Psoas muscle (tissue), 8 donors: ENCODE measurements around the gene TAGLN2. TPM values are rescaled to one million over a fixed set of nuclear protein-coding genes. Genes with fewer than 3 reads are reported as not detected.

ENCODE experiments used
- ATAC-seq, 4 donors: fragments of 200-7000 bp; cut with Tn5 transposase; one replicate each; pipeline ENCODE4 v1.9.1; 2020; ENCODE audit warnings: moderate library complexity in 3 of 4, mild to moderate bottlenecking in 2 of 4
- DNase-seq, 2 donors: peaks; one replicate each; pipeline ENCODE4 v3.0.0-alpha.2; 2020
- H3K27ac ChIP-seq: fragments of 200-600 bp; one replicate; pipeline ENCODE4 v1.8.0; 2022
- H3K27me3 ChIP-seq, 3 donors: fragments of 200-600 bp in 1 of 3; one replicate each; pipeline versions ENCODE4 v1.6.1 to v1.8.0; 2013 to 2022; ENCODE audit warnings: low read length in 2 of 3, mild to moderate bottlenecking in 2 of 3, moderate library complexity in 1 of 3; ENCODE audit not compliant: insufficient read depth in 3 of 3
- H3K36me3 ChIP-seq, 2 donors: fragments of 200-600 bp in 1 of 2; one replicate each; pipeline versions ENCODE4 v1.6.1 to v1.8.0; 2013 to 2022; ENCODE audit warnings: low read depth in 1 of 2, mild to moderate bottlenecking in 1 of 2, moderate library complexity in 1 of 2; ENCODE audit not compliant: insufficient read depth in 1 of 2
- H3K4me1 ChIP-seq: fragments of 200-600 bp; one replicate; pipeline ENCODE4 v1.8.0; 2022
- H3K4me3 ChIP-seq: fragments of 200-600 bp; one replicate; pipeline ENCODE4 v1.8.0; 2022; ENCODE audit warnings: mild to moderate bottlenecking
- H3K9me3 ChIP-seq: fragments of 200-600 bp; one replicate; pipeline ENCODE4 v1.8.0; 2022
- WGBS, 3 donors: extraction: QIAGEN DNeasy Blood & Tissue Kit; methylation state at CpG; one replicate each; pipeline versions ENCODE4 v1.1.6 to v1.1.7; 2013; 5-methylcytosine and 5-hydroxymethylcytosine counted together
- intact Hi-C, 2 donors: fragments of 100-400 bp; cut with DNase I; formaldehyde crosslinking; loops; one replicate each; pipeline versions ENCODE4 v1.11.0 to v1.14.2; 2022
- polyA plus RNA-seq, 3 donors: library from polyadenylated mRNA; stranded (reverse); fragments of 200-250 nt; gene quantifications; one replicate each; pipeline ENCODE4 v1.2.3, GENCODE V29; 2013
- total RNA-seq, 4 donors: library from RNA; stranded (reverse); fragmentation: NEBNext Ultra II Directional in 2 of 4; extraction: Animal tissue kit (Norgen Biotek cat#: 25700) in 2 of 4; gene quantifications; one replicate each; pipeline versions ENCODE4 v1.2.1 to v1.2.4, GENCODE V29; 2021 to 2023
- TF ChIP-seq, protein P1 (sequence below): fragments of 200-600 bp; IDR thresholded peaks from one replicate; pipeline ENCODE4 v1.8.0; 2022; ENCODE audit warnings: antibody characterized with exemption
- donor health status: healthy with polysubstance abuse.
- donor health status: DM: no; HTN: no; CAD: no; lungs with moderate emphysema.
- donor health status: Bipolar disorder and iron deficiency.
- donor health status: healthy.
- donor health status: DM: yes; HTN: yes; CAD: no.
- donor health status: DM: no; HTN: no; CAD: no.
- donor health status: DM: no; HTN: no; CAD: no.
- donor health status: DM: yes; HTN: yes; CAD: no.

Gene TAGLN2
- total and polyA plus RNA-seq, 7 donors = 29.6 to 91.6 (median 46.0) TPM

DNA sequence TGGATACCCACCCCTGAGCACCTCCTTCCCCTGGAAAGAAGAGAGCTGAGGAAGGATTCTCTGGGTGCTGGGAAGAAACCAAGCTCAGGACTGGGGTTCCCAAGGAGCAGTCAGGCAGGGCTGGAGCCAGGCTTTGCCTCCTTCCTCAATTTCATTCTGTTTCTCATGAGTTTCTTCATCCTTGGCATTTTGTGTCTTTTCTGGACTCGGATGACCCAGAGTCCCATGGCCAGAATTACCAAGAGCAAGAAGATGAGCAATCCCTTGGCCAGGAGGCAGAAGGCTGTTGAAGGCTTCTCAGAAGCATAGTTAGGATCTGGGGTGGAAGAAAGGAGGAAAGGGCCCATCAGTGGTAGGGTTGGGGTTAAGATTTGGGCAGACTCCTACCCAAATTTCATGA, 26.2 kb upstream of the TAGLN2 start:
- H3K4me3 ChIP-seq = no peak overlapping the region
- H3K27ac ChIP-seq = no peak overlapping the region
- TF ChIP-seq, protein P1, sequence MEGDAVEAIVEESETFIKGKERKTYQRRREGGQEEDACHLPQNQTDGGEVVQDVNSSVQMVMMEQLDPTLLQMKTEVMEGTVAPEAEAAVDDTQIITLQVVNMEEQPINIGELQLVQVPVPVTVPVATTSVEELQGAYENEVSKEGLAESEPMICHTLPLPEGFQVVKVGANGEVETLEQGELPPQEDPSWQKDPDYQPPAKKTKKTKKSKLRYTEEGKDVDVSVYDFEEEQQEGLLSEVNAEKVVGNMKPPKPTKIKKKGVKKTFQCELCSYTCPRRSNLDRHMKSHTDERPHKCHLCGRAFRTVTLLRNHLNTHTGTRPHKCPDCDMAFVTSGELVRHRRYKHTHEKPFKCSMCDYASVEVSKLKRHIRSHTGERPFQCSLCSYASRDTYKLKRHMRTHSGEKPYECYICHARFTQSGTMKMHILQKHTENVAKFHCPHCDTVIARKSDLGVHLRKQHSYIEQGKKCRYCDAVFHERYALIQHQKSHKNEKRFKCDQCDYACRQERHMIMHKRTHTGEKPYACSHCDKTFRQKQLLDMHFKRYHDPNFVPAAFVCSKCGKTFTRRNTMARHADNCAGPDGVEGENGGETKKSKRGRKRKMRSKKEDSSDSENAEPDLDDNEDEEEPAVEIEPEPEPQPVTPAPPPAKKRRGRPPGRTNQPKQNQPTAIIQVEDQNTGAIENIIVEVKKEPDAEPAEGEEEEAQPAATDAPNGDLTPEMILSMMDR = no peak
- DNase-seq = no peak
- no peaks in the 10 kb centered on the region for H3K36me3 ChIP-seq
- H3K9me3 ChIP-seq = no peaks in the 10 kb centered on the region
- no peak for ATAC-seq
- H3K4me1 ChIP-seq = no peaks in the 10 kb centered on the region
- WGBS, 3 donors = 67 to 78% (median 73%) methylated on average over 1 of the region's 1 CpG
- H3K27me3 ChIP-seq = peaks cover 0 to 22% (median 0%) of the 10 kb centered on the region in 3 donors
- intact Hi-C loops = no loop called here

DNA sequence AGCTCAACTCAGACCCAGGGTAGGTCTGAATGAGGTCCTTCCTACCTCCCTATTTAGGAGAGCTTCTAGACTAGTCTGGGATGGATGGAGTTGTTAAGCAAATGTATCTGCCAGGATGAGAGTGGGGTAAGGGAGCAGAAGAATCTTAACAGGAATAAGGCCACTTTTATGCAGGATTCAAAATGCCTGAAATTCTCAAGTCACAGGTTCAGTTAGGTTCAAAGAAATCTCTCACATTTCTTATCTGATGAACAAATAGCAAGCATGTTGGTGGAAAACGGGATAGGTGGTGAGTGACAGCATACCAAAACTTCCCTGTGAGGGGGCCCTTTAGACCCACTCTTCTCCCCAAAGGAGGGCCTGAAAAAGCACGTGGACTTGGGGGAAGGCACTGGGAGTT, 25.7 kb upstream of the TAGLN2 start:
- TF ChIP-seq, protein P1 = no peak
- ATAC-seq (no peak), DNase-seq (no peak)
- Histone ChIP-seq H3K27me3 (peaks cover 0 to 22% (median 0%) of the 10 kb centered on the region in 3 donors), H3K36me3 (no peaks in the 10 kb centered on the region), H3K4me3 (no peak overlapping the region), H3K9me3 (no peaks in the 10 kb centered on the region), H3K27ac (no peak overlapping the region), H3K4me1 (no peaks in the 10 kb centered on the region)
- 40 to 68% (median 58%) methylated on average over 2 of the region's 2 CpGs for WGBS, 3 donors
- intact Hi-C loops = no loop called here

- ATAC-seq (no peak), DNase-seq (no peak)
- Histone ChIP-seq H3K4me3 (no peak overlapping the region), H3K27ac (no peak overlapping the region), H3K4me1 (no peaks in the 10 kb centered on the region), H3K9me3 (no peaks in the 10 kb centered on the region), H3K27me3 (peaks cover 0 to 27% (median 2%) of the 10 kb centered on the region in 3 donors), H3K36me3 (no peaks in the 10 kb centered on the region)
- intact Hi-C loops = no loop called here
- 84 to 92% (median 89%) methylated on average over 4 of the region's 4 CpGs for WGBS, 3 donors
- TF ChIP-seq, protein P1 = no peak
These were observed 24.7 kb upstream of the TAGLN2 start for GRCh38 chr1:159949981-159950381.

GRCh38 chr1:159949123-159949522, 23.8 kb upstream of the TAGLN2 start:
- H3K36me3 ChIP-seq = no peaks in the 10 kb centered on the region
- no peaks in the 10 kb centered on the region for H3K9me3 ChIP-seq
- no peak overlapping the region for H3K4me3 ChIP-seq
- no peaks in the 10 kb centered on the region for H3K4me1 ChIP-seq
- intact Hi-C loops = no loop called here
- DNase-seq (no peak), ATAC-seq (no peak)
- peaks cover 0 to 33% (median 4%) of the 10 kb centered on the region in 3 donors for H3K27me3 ChIP-seq
- TF ChIP-seq, protein P1 = no peak
- WGBS, 3 donors = 74 to 83% (median 77%) methylated on average over 6 of the region's 6 CpGs
- H3K27ac ChIP-seq = no peak overlapping the region

DNA sequence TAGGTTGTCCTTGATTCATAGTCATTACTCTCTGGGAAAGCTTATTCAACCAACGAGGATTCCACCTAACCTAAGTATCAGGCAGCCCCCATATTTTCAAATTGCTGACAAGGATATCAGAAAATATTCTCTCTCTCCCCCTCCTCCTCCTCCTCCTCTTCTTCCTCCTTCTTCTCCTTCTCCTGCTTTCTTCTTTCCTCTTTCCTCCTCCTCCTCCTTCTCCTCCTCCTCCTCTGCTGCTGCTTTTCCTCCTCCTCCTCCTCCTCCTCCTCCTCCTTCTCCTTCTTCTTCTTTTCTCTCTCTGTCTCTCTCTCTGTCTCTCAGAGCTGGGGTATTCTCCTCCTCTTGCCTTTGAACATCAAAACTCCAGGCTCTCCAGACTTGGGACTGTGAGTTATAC, 22.6 kb upstream of the TAGLN2 start:
- H3K36me3 ChIP-seq = no peaks in the 10 kb centered on the region
- H3K27me3 ChIP-seq = peaks cover 0 to 34% (median 6%) of the 10 kb centered on the region in 3 donors
- H3K4me3 ChIP-seq = no peak overlapping the region
- intact Hi-C loops = no loop called here
- H3K27ac ChIP-seq = no peak overlapping the region
- H3K9me3 ChIP-seq = no peaks in the 10 kb centered on the region
- no peak for DNase-seq
- no peaks in the 10 kb centered on the region for H3K4me1 ChIP-seq
- no peak for ATAC-seq
- whole genome bisulfite sequencing, 3 donors = 63 to 94% (median 71%) methylated on average over 1 of the region's 1 CpG
- TF ChIP-seq, protein P1 = no peak
